Loucy (cell line): Measurements from ENCODE around the gene ARFIP1.

Experiments used
- H2AFZ ChIP-seq: fragments of 200-600 bp; sonication (generic); 2 replicates; pipeline ENCODE4 v1.6.0; 2016; ENCODE audit warnings: antibody characterized with exemption, mild to moderate bottlenecking, low read length, moderate library complexity
- H3F3A ChIP-seq: fragments of 200-600 bp; 2 replicates; pipeline ENCODE4 v1.6.0; 2016; ENCODE audit warnings: antibody characterized with exemption, low read depth, mild to moderate bottlenecking
- H3K27me3 ChIP-seq: fragments of 200-600 bp; sonication (generic); 2 replicates; pipeline ENCODE4 v1.6.1; 2014; ENCODE audit warnings: low read length, mild to moderate bottlenecking; ENCODE audit not compliant: insufficient read depth, poor library complexity, severe bottlenecking
- H3K36me3 ChIP-seq: fragments of 200-600 bp; sonication (generic); 2 replicates; pipeline ENCODE4 v1.6.1; 2016; ENCODE audit warnings: low read length; ENCODE audit not compliant: insufficient read depth
- H3K4me1 ChIP-seq: fragments of 200-600 bp; sonication (generic); 2 replicates; pipeline ENCODE4 v1.5.1; 2014; ENCODE audit warnings: low read length, mild to moderate bottlenecking; ENCODE audit not compliant: insufficient read depth, poor library complexity, severe bottlenecking
- H3K4me2 ChIP-seq: fragments of 200-600 bp; sonication (generic); 2 replicates; pipeline ENCODE4 v1.6.0; 2014; ENCODE audit warnings: antibody characterized with exemption, low read length, low read depth, mild to moderate bottlenecking; ENCODE audit not compliant: poor library complexity, severe bottlenecking
- H3K4me3 ChIP-seq: fragments of 200-600 bp; sonication (generic); 2 replicates; pipeline ENCODE4 v1.5.1; 2014; ENCODE audit warnings: low read length, mild to moderate bottlenecking, mixed read lengths; ENCODE audit not compliant: poor library complexity, severe bottlenecking
- H3K79me2 ChIP-seq: fragments of 200-600 bp; sonication (generic); 2 replicates; pipeline ENCODE4 v1.6.1; 2014; ENCODE audit warnings: low read length; ENCODE audit not compliant: insufficient read depth
- H3K9ac ChIP-seq: fragments of 200-600 bp; sonication (generic); 2 replicates; pipeline ENCODE4 v1.6.0; 2014; ENCODE audit warnings: mild to moderate bottlenecking, low read depth, low read length, moderate library complexity; ENCODE audit not compliant: poor library complexity, severe bottlenecking
- H3K9me2 ChIP-seq: fragments of 200-600 bp; sonication (generic); replicated peaks from 2 replicates; pipeline ENCODE4 v1.6.1; 2016; ENCODE audit warnings: low read depth, low read length, mixed read lengths
- H3K9me3 ChIP-seq: fragments of 200-600 bp; sonication (generic); 2 replicates; pipeline ENCODE4 v1.6.1; 2014; ENCODE audit warnings: mild to moderate bottlenecking, antibody characterized with exemption, low read length, low read depth; ENCODE audit not compliant: insufficient read depth
- H4K20me1 ChIP-seq: fragments of 200-600 bp; sonication (generic); 2 replicates; pipeline ENCODE4 v1.6.0; 2014; ENCODE audit warnings: antibody characterized with exemption, low read length, mild to moderate bottlenecking; ENCODE audit not compliant: insufficient read depth, poor library complexity, severe bottlenecking
- EZH2phosphoT487 ChIP-seq: fragments of 200-600 bp; IDR thresholded peaks from 2 replicates; pipeline ENCODE4 v1.6.1; 2018; ENCODE audit warnings: antibody characterized with exemption, mild to moderate bottlenecking, moderate library complexity, borderline replicate concordance
- TF ChIP-seq, protein P1 (sequence below): fragments of 200-600 bp; sonication (generic); conservative IDR thresholded peaks from 2 replicates; pipeline ENCODE4 v1.5.1; 2014; ENCODE audit warnings: mild to moderate bottlenecking, antibody characterized with exemption, low read length

The ARFIP1 gene

DNA sequence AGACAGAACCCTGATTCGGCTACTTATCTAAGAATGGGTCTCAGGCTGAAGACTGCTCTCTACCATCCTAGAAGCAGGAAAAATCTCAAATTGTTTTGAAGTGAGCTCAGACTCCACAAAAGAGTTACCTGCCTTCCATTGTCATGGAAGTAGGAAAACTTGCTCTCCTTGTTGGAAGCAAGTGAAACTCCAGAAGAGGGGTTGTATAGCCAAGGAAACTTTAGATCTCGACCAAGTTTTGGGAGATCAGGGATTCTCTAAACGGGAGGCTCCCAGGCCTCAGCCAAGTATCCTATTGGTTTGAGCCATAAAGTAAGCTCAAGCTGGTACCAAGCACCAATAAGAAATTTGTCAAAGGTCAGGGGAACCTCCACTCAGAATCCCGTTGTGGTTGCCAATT is 147.2 kb downstream of the ARFIP1 start:
- no peaks in the 10 kb centered on the region for H3K27me3 ChIP-seq
- no peak overlapping the region for H3K4me3 ChIP-seq
- H2AFZ ChIP-seq, result no peak overlapping the region
- TF ChIP-seq, protein P1, sequence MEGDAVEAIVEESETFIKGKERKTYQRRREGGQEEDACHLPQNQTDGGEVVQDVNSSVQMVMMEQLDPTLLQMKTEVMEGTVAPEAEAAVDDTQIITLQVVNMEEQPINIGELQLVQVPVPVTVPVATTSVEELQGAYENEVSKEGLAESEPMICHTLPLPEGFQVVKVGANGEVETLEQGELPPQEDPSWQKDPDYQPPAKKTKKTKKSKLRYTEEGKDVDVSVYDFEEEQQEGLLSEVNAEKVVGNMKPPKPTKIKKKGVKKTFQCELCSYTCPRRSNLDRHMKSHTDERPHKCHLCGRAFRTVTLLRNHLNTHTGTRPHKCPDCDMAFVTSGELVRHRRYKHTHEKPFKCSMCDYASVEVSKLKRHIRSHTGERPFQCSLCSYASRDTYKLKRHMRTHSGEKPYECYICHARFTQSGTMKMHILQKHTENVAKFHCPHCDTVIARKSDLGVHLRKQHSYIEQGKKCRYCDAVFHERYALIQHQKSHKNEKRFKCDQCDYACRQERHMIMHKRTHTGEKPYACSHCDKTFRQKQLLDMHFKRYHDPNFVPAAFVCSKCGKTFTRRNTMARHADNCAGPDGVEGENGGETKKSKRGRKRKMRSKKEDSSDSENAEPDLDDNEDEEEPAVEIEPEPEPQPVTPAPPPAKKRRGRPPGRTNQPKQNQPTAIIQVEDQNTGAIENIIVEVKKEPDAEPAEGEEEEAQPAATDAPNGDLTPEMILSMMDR, result no peak
- no peak for TF ChIP-seq EZH2phosphoT487
- no peaks in the 10 kb centered on the region for H3K9me2 ChIP-seq
- H4K20me1 ChIP-seq, result no peaks in the 10 kb centered on the region
- no peaks in the 10 kb centered on the region for H3F3A ChIP-seq
- no peaks in the 10 kb centered on the region for H3K9me3 ChIP-seq
- H3K79me2 ChIP-seq, result no peaks in the 10 kb centered on the region
- no peak overlapping the region for H3K9ac ChIP-seq
- peaks cover 32% of the 10 kb centered on the region for H3K4me1 ChIP-seq
- no peak overlapping the region for H3K4me2 ChIP-seq
- no peaks in the 10 kb centered on the region for H3K36me3 ChIP-seq

DNA sequence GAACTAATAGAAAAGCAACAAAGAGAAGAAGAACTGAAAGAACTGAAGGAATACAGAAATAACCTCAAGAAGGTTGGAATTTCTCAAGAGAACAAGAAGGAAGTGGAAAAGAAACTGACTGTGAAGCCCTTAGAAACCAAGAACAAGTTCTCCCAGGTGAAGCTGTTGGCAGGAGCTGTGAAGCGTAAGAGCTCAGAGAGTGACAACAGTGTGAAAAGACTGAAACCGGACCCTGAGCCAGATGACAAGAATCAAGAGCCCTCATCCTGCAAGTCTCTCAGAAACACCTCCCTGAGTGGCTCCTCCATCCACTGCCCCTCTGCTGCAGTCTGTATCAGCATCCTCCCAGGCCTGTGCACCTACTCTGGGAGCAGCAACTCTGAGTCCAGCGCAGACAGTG is 148.0 kb downstream of the ARFIP1 start:
- H3K4me3 ChIP-seq, result no peak overlapping the region
- peak overlapping the region; percentile 47; the same call in 1 of the 2 replicates for H2AFZ ChIP-seq
- H3K9ac ChIP-seq, result no peak overlapping the region
- TF ChIP-seq, protein P1, result no peak
- TF ChIP-seq EZH2phosphoT487, result no peak
- H3K36me3 ChIP-seq, result no peaks in the 10 kb centered on the region
- H4K20me1 ChIP-seq, result no peaks in the 10 kb centered on the region
- H3K4me1 ChIP-seq, result peaks cover 32% of the 10 kb centered on the region
- no peaks in the 10 kb centered on the region for H3K9me2 ChIP-seq
- no peaks in the 10 kb centered on the region for H3K79me2 ChIP-seq
- H3K27me3 ChIP-seq, result no peaks in the 10 kb centered on the region
- no peaks in the 10 kb centered on the region for H3K9me3 ChIP-seq
- H3F3A ChIP-seq, result no peaks in the 10 kb centered on the region
- no peak overlapping the region for H3K4me2 ChIP-seq

DNA sequence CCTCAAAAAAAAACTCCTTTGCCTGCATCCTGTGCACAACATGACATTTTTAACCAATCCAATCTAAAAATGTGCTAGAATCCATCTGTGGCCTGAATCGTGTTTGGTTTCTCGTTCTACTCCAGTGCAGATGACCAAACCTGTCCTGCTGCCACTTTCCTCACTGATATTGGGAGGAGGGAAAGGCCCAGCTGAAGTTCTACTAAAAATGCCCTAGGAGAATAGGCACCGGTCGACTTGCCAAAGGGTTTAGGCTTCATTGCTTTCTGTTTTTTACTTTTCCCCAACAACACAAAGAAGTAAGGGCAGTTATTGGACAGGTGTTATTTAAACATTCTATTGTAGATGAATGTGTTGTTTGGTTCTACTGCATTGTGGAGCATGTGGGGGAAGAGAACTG is 148.5 kb downstream of the ARFIP1 start:
- no peak overlapping the region for H3K4me2 ChIP-seq
- H3F3A ChIP-seq, result no peaks in the 10 kb centered on the region
- H2AFZ ChIP-seq, result no peak overlapping the region
- H4K20me1 ChIP-seq, result no peaks in the 10 kb centered on the region
- no peaks in the 10 kb centered on the region for H3K36me3 ChIP-seq
- H3K9me2 ChIP-seq, result no peaks in the 10 kb centered on the region
- no peaks in the 10 kb centered on the region for H3K79me2 ChIP-seq
- H3K9ac ChIP-seq, result no peak overlapping the region
- no peaks in the 10 kb centered on the region for H3K9me3 ChIP-seq
- peaks cover 32% of the 10 kb centered on the region for H3K4me1 ChIP-seq
- H3K4me3 ChIP-seq, result no peak overlapping the region
- no peaks in the 10 kb centered on the region for H3K27me3 ChIP-seq
- TF ChIP-seq, protein P1, result no peak
- no peak for TF ChIP-seq EZH2phosphoT487
